ENCODE results near the gene CHST2. TPM values are rescaled to one million over a fixed set of nuclear protein-coding genes. Genes with fewer than 3 reads are reported as not detected.

Gene CHST2
- total RNA-seq, 1 experiment from 2014 or later: 1.7 TPM

DNA sequence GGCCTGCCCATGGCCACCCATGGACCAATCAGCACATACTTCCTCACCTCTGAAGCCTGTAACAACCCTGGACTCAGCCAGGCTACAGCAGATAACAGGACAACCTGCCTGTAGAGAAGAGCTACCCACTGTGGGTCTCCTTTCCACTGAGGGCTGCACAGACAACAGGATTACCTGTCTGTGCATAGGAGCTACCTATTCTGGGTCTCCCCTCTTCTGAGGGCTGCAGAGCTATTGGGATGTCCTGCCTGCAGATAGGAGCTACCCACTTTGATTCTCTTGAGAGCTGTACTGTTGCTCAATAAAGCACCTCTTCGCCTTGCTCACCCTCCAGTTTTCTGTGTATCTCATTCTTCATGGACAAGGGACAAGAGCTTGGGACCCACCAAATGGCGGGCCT lies 23.8 kb upstream of the CHST2 start:
- H3K4me2 ChIP-seq (ENCODE audit: low read length): no peak overlapping the region
- ChIA-PET RAD21 (ENCODE audit: low non-redundant PET in 1 of 2, low total read pairs in 2 of 2, uncharacterized antibody in 2 of 2, unreplicated experiment in 2 of 2) (no interaction called here), CTCF (no interaction called here), POLR2A (no interaction called here)
- no peaks in the 10 kb centered on the region for H3K27me3 ChIP-seq (ENCODE audit: insufficient read depth, low read length)
- DNase-seq (ENCODE audit: low read depth, low spot score): no peak
- no peak overlapping the region for H3K27ac ChIP-seq (ENCODE audit: low read depth, low read length)
- TF ChIP-seq FOSL1 (IDR thresholded peaks at IDR 0.05; ENCODE audit: low read depth) (no peak), SIN3A (IDR thresholded peaks at IDR 0.05; ENCODE audit: low read depth) (no peak), ELF1 (IDR thresholded peaks at IDR 0.05; ENCODE audit: borderline replicate concordance, low read depth) (no peak), MAX (IDR thresholded peaks at IDR 0.05) (no peak), CTCF (IDR thresholded peaks at IDR 0.05 in 2 of 3, conservative IDR thresholded peaks at IDR 0.05 in 1 of 3; ENCODE audit: borderline replicate concordance in 1 of 3, insufficient read depth in 1 of 3, low read depth in 2 of 3, low read length in 2 of 3) (no peak), SRF (IDR thresholded peaks at IDR 0.05; ENCODE audit: low read depth) (no peak), EZH2phosphoT487 (IDR thresholded peaks at IDR 0.05; ENCODE audit: borderline replicate concordance) (no peak), CBX3 (IDR thresholded peaks at IDR 0.05; ENCODE audit: low read depth) (no peak), TCF7L2 (IDR thresholded peaks at IDR 0.05; ENCODE audit: borderline replicate concordance, extremely low read depth, insufficient read depth, insufficient read length) (no peak), ZNF274 (IDR thresholded peaks at IDR 0.05; ENCODE audit: low read depth, low read length) (no peak), EGR1 (IDR thresholded peaks at IDR 0.05; ENCODE audit: low read depth) (no peak), ZFX (IDR thresholded peaks at IDR 0.05) (no peak), EZH2 (IDR thresholded peaks at IDR 0.05) (no peak), ATF3 (IDR thresholded peaks at IDR 0.05) (no peak)
- H3K4me1 ChIP-seq (ENCODE audit: control insufficient read depth in 1 of 2, insufficient read depth in 2 of 2, low read length in 2 of 2): no peaks in the 10 kb centered on the region
- intact Hi-C loops (cut with micrococcal nuclease): no loop called here
- H3K9me2 ChIP-seq (ENCODE audit: insufficient read depth): no peaks in the 10 kb centered on the region
- H3K9me3 ChIP-seq (ENCODE audit: control insufficient read depth in 1 of 2, insufficient read depth in 1 of 2, low read depth in 1 of 2, low read length in 2 of 2): no peaks in the 10 kb centered on the region; a peak in 1 of 4 replicates
- H3K9ac ChIP-seq (ENCODE audit: low read length): no peak overlapping the region
- no peaks in the 10 kb centered on the region for H4K20me1 ChIP-seq (ENCODE audit: insufficient read depth)
- H3K79me2 ChIP-seq (ENCODE audit: insufficient read depth, low read length): no peaks in the 10 kb centered on the region
- no peak overlapping the region for H2AFZ ChIP-seq (ENCODE audit: low read depth, low read length, poor library complexity, severe bottlenecking)
- no peak overlapping the region for H3K4me3 ChIP-seq (replicated peaks in 1 of 2; ENCODE audit: low read depth in 1 of 2, low read length in 2 of 2)
- no peaks in the 10 kb centered on the region for H3K36me3 ChIP-seq (ENCODE audit: control insufficient read depth in 1 of 2, insufficient read depth in 2 of 2, low read length in 2 of 2)
- no TSS peak for BruUV-seq (replicated peaks)
- ATAC-seq: no peak
